HG03045 (cell line): ENCODE data around the gene MRPL37.
"Not testable (repeated sequence)": the region's sequence is repeated elsewhere in the genome, so short reads cannot be mapped to it uniquely, and the experiment has no call there.

ENCODE experiments used
- ATAC-seq: cut with Tn5 transposase; IDR thresholded peaks from one replicate; pipeline ENCODE4 v1.9.1; 2021; ENCODE audit warnings: mild to moderate bottlenecking, moderate library complexity; ENCODE audit not compliant: unreplicated experiment

MRPL37 gene

DNA sequence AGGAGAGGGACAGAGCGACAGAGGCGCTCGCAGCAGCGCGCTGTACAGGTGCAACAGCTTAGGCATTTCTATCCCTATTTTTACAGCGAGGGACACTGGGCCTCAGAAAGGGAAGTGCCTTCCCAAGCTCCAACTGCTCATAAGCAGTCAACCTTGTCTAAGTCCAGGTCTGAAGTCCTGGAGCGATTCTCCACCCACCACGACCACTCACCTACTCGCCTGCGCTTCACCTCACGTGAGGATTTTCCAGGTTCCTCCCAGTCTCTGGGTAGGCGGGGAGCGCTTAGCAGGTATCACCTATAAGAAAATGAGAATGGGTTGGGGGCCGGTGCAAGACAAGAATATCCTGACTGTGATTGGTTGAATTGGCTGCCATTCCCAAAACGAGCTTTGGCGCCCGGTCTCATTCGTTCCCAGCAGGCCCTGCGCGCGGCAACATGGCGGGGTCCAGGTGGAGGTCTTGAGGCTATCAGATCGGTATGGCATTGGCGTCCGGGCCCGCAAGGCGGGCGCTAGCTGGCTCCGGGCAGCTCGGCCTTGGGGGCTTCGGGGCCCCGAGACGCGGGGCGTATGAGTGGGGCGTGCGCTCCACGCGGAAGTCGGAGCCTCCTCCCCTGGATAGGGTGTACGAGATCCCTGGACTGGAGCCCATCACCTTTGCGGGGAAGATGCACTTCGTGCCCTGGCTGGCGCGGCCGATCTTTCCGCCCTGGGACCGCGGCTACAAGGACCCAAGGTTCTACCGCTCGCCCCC, at the start of gene MRPL37, which contains the start of gene CYB5RL:
TSS of gene MRPL37 (plus strand) at position 403 of the 754 bp plus-strand sequence. CDS start at position 480, 77 bp downstream.
TSS of gene CYB5RL (minus strand) at position 266 of the 754 bp plus-strand sequence. CDS start 4,414 bp downstream, outside the sequence.
- ATAC-seq = peak; percentile 96

- no peak for ATAC-seq
These were observed 49.0 kb upstream of the MRPL37 start for GRCh38 chr1:54151013-54151412.

DNA sequence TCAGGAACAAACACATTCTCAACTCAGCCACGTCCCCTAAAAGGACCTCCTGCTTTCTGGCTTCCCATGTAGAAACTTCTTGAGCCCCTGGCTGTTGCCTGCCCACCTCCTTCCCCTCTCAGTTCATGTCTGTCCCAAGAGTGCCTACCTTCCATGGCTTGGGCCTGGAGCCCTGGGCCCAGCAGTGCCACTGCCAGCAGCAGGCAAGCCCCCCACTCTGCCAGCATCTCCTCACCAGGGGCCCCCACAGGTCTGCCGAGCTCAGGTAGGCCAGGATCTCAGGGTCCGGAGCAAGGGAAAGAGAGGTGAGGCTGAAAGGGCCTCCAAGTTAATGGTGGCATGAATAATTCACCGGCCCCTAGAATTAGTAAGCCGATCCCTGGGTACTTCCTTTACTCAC, 47.3 kb upstream of the MRPL37 start, which contains the start of gene CDCP2:
TSS of gene CDCP2 (minus strand) at position 305 of the 400 bp plus-strand sequence. CDS start at position 227, 78 bp downstream.
- no peak for ATAC-seq

DNA sequence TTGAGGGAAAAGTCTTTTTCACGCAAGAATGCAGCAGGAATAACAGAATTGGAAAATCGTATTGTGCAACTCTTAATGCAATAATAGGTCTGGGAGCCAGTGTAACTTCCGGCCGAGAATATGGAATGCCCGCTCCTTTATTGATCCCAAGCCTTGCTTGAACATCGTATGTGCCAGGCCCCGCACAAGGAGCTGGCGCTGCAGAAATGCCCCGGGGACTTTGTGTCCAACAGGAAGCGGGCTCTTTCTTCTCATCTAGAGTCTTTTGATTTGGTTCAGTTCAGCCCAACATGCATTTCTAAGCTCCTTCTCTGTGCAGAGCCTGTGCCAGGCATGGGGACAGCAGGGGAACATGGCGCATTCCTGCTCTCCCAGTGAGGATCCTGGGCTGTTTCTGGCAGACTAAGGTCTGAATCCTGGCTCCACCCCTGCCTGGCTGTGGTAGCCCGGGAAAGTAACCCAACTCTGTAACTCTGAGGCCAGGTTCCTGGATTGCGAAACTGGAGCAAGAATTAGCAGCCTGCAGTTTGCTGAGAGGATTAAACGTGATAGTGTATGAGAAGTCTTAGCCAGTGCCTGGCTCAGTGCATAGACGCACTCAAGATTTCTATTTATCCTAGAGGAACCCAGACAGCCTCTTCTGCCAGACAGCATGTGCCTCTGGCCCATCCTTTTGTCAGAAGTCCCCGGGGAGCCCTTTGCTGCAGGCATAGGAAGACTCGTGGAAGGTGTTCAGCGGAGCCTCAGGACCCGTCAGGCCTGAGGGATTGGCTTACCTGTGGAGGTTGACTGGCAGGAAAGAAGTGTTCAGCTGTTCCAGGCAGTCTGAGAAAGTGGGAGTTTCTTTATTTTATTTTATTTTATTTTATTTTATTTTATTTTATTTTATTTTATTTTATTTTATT, 46.2 kb upstream of the MRPL37 start:
- no peak for ATAC-seq

GRCh38 chr1:54156201-54156600, 43.8 kb upstream of the MRPL37 start:
- ATAC-seq = no peak

GRCh38 chr1:54156986-54157385, 43.0 kb upstream of the MRPL37 start:
- ATAC-seq = no peak

- no peak for ATAC-seq
These were observed 42.6 kb upstream of the MRPL37 start for GRCh38 chr1:54157401-54157800.

DNA sequence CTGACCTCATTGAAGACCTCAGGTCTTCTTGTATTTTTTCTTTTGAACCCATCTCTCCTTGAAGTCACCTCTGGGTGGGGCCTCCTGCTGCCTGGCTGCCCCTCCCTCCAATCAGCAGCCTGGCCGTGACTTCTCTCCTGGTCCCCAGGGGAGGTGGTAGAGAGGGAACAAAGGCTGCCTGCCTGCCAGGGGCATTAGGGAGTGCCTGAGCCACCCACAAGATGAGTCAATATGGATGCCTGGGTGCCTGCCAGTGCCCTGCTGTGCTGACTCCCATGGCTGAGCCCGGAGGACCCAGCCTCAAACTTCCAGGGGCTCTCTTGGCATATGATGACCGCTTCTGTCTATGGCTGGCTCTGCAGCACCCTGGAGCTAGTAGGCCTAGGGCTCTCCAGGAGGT, 41.9 kb upstream of the MRPL37 start:
- no peak for ATAC-seq

DNA sequence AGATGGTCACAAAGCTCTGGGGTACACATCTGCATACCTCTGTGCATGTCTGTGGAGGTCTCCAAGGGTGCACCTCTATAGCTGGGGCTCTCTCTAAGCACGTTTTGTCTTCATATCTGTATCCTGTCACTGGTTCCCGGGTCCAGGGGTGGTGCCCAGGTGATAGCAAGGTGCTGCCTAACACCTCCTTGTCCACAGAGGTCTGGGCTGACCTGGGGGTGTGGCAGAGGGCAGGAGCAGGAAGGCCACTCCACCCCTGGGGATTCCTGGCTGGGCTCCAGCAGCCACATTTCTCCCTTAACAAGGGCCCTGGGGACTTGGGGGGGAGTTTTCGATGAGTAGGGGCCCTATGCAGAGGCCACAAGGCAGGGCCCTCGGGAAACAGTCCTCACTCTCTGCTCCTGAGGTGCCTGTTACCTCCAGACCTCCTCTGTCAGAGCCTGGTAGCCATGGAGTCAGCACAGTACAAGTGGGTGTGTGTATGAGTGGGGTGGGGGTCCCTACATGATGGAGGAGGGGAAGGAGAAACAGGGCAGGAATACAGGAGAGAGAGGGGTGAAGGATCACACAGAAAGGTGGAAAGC, 40.1 kb upstream of the MRPL37 start:
- no peak for ATAC-seq

- ATAC-seq = no peak
These were observed 39.6 kb upstream of the MRPL37 start for GRCh38 chr1:54160351-54160750.

DNA sequence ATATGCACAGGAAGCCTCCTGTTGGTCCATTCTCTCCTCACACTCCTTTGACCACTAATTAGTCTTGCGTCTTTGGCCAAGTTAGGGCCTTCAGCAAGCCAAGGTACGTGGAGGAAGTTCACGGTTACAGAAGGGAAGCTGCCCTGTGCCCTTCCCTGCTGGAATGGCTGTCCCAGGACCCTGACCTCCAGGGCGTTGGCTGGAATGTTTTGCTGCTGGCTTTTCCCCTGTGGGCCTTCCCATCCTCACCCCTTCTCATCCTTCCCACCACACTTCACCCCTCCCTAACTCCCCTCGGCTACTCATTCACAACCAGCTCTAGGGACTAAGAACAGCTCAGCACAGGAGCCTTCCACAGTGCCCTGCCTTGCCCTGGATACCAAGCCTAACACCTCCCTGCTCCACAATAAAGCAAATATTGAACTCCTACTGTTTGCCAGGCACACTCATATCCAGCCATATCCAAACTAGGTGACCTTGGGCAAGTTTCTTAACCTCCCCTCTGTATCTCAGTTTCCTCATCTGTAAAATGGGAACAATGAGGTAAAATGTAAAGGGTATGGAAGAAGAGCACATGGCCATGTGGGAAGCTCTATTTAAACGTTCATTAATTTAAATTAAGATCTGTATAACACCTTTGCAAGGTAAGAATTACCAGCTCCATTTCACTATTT, 38.3 kb upstream of the MRPL37 start:
- no peak for ATAC-seq

DNA sequence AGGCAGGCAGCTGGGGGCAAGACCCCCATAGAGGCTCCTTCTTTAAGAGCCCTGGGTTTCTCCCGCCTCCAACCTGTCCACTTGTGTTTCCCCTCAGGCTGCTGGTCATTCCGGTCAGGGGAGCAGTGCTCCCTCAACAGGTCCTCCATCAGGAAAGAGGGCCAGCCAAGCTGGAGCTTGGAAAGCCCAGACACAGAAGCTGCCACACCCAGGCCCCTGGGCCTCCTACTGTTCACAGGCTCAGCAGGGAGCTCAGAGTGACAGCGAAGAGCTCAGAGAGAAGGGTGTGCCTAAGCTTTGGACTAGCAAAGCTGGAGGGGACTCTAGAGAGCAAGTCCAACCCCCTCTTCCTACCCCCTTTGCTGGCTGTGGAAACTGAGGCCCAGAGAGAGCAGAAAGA, 36.9 kb upstream of the MRPL37 start:
- ATAC-seq = no peak

DNA sequence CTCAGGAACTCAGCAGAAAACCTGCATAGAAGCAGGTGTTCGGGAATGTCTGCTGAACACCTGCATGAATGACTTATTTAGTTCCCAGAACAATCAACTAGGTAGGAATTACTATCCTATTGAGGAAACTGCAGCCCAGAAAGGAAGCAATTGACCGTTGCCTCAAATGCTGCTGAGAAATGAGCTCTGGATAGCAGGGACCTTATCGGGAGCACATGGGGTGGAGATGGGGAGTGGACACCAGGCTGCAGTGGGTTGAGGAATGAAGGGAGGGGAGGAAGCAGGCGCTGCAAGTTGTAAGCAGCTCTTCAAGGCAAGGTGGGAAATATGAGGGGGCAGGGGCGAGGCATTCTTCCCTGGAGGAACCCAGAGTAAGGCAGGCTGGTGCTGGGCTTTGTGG, 36.4 kb upstream of the MRPL37 start:
- no peak for ATAC-seq

DNA sequence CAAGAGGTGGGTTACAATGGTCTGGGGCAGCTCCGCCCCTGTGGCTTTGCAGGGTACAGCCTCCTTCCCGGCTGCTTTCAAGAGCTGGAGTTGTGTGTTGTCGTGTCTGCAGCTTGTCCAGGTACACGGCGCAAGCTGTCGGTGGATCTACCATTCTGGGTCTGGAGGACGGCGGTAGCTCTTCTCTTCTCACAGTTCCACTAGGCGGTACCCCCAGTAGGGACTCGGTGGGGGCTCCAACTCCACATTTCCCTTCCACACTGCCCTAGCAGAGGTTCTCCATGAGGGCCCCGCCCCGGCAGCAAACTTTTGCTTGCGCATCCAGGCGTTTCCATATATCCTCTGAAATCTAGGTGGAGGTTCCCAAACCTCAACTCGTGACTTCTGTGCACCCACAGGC, 34.8 kb upstream of the MRPL37 start:
- no peak for ATAC-seq

DNA sequence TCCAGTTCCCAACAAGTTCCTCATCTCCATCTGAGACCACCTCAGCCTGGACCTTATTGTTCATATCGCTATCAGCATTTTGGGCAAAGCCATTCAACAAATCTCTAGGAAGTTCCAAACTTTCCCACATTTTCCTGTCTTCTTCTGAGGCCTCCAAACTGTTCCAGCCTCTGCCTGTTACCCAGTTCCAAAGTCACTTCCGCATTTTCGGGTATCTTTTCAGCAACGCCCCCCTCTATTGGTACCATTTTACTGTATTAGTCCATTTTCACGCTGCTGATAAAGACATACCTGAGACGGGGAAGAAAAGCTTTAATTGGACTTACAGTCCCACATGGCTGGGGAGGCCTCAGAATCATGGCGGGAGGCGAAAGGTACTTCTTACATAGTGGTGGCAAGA, 33.6 kb upstream of the MRPL37 start:
- ATAC-seq = not testable (repeated sequence)

- ATAC-seq = no peak
These were observed 32.4 kb upstream of the MRPL37 start for GRCh38 chr1:54167422-54168139.

GRCh38 chr1:54168206-54168965, 31.6 kb upstream of the MRPL37 start:
- no peak for ATAC-seq

DNA sequence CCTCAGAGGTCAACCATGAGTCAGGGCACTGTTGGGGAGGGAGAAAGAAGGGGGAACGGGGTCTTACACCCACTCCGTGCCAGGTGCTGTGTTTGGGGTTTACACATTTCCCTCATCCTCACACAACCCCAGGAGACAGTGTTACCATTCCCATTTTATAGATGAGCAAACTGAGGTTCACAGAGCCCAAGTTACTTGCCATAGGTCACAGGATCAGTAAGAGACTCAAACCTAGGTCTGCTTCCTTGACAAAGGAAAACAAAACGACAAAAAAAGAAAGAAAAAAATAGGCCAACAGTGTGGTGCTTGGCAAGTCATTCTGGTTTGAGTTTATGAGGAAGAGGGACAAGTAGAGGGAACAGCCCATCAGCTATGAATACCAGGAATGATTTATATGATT, 30.9 kb upstream of the MRPL37 start:
- ATAC-seq = no peak

- no peak for ATAC-seq
These were observed 29.0 kb upstream of the MRPL37 start for GRCh38 chr1:54171016-54171415.
